SK-N-SH (cell line): ENCODE measurements around the gene TMEM184C. TPM values are rescaled to one million over a fixed set of nuclear protein-coding genes. Genes with fewer than 3 reads are reported as not detected.

Experiments
- CTCF ChIA-PET: fragments of 300-600, 350-600 bp; formaldehyde crosslinking; extraction: SDS; loops from one replicate; lab custom pipeline; 2021; lab: Yijun Ruan, JAX
- POLR2A ChIA-PET: fragments of 350-600 bp; sonication (Branson Sonifier 250); formaldehyde crosslinking; extraction: SDS; loops from one replicate; lab custom pipeline; 2020; ENCODE audit warnings: antibody characterized with exemption, inconsistent platforms; lab: Yijun Ruan, JAX
- DNase-seq: peaks from one replicate; pipeline ENCODE4 v3.0.0; 2012
- H2AFZ ChIP-seq: fragments of 200-600 bp; sonication (generic); 2 replicates; pipeline ENCODE4 v1.8.1; 2016; ENCODE audit warnings: antibody characterized with exemption, mild to moderate bottlenecking, low read depth
- H3F3A ChIP-seq: fragments of 200-600 bp; sonication (generic); replicated peaks from 2 replicates; pipeline ENCODE3; 2016; ENCODE audit warnings: antibody characterized with exemption, mild to moderate bottlenecking; ENCODE audit not compliant: insufficient read depth
- H3K27ac ChIP-seq, 2 experiments: fragments of 200-500 bp in 1 of 2; fragments of 200-600 bp in 1 of 2; sonication (Bioruptor generic) in 1 of 2; sonication (generic), shearing (Covaris generic) in 1 of 2; 2 replicates each; pipeline versions ENCODE4 v1.5.1 to v1.6.1; 2014 to 2016; ENCODE audit warnings: low read depth in 2 of 2, inconsistent platforms in 1 of 2, low read length in 1 of 2, mild to moderate bottlenecking in 1 of 2, mixed read lengths in 1 of 2
- H3K27me3 ChIP-seq: fragments of 200-600 bp; sonication (generic), shearing (Covaris generic); 2 replicates; pipeline ENCODE4 v1.6.1; 2016; ENCODE audit warnings: mixed run types; ENCODE audit not compliant: insufficient read depth
- H3K36me3 ChIP-seq, 2 experiments: fragments of 200-500 bp in 1 of 2; fragments of 200-600 bp in 1 of 2; sonication (Bioruptor generic) in 1 of 2; sonication (generic) in 1 of 2; replicated peaks in 1 of 2; 2 replicates each; pipeline versions ENCODE3 to v1.5.1; 2014 to 2016; ENCODE audit warnings: low read length in 1 of 2, mild to moderate bottlenecking in 1 of 2; ENCODE audit not compliant: insufficient read depth in 2 of 2, control insufficient read depth in 1 of 2
- H3K4me1 ChIP-seq, 2 experiments: fragments of 200-500 bp in 1 of 2; fragments of 200-600 bp in 1 of 2; sonication (Bioruptor generic) in 1 of 2; sonication (generic), shearing (Covaris generic) in 1 of 2; 2 replicates each; pipeline versions ENCODE4 v1.5.1 to v1.6.1; 2014 to 2016; ENCODE audit warnings: low read depth in 1 of 2, low read length in 1 of 2, mixed run types in 1 of 2; ENCODE audit not compliant: insufficient read depth in 2 of 2, control insufficient read depth in 1 of 2
- H3K4me2 ChIP-seq: fragments of 200-600 bp; sonication (generic), shearing (Covaris generic); 2 replicates; pipeline ENCODE4 v1.6.1; 2017; ENCODE audit warnings: mixed run types
- H3K4me3 ChIP-seq, 2 experiments: fragments of 200-500 bp in 1 of 2; fragments of 200-600 bp in 1 of 2; sonication (Bioruptor generic) in 1 of 2; sonication (generic), shearing (Covaris generic) in 1 of 2; 2 replicates each; pipeline versions ENCODE4 v1.5.1 to v1.8.1; 2014 to 2016; ENCODE audit warnings: low read depth in 2 of 2, inconsistent platforms in 1 of 2, low read length in 1 of 2, mild to moderate bottlenecking in 1 of 2, mixed read lengths in 1 of 2, moderate library complexity in 1 of 2
- H3K79me2 ChIP-seq: fragments of 200-600 bp; sonication (generic); 2 replicates; pipeline ENCODE4 v1.8.1; 2017; ENCODE audit warnings: mild to moderate bottlenecking; ENCODE audit not compliant: insufficient read depth
- H3K9ac ChIP-seq: fragments of 200-600 bp; sonication (generic); 2 replicates; pipeline ENCODE4 v1.6.1; 2017; ENCODE audit warnings: mixed run types
- H3K9me2 ChIP-seq: fragments of 200-600 bp; sonication (generic); 2 replicates; pipeline ENCODE4 v1.6.1; 2017; ENCODE audit warnings: mixed run types
- H3K9me3 ChIP-seq: fragments of 200-600 bp; sonication (generic); 2 replicates; pipeline ENCODE4 v1.6.1; 2017; ENCODE audit warnings: mixed run types, mild to moderate bottlenecking, moderate library complexity
- H4K20me1 ChIP-seq: fragments of 200-600 bp; sonication (generic); 2 replicates; pipeline ENCODE4 v1.6.1; 2017; ENCODE audit warnings: mild to moderate bottlenecking, mixed run types; ENCODE audit not compliant: insufficient read depth
- CHD2 ChIP-seq: fragments of 150-350 bp; IDR thresholded peaks from 2 replicates; pipeline ENCODE4 v1.6.1; 2018; ENCODE audit warnings: low read length; ENCODE audit not compliant: partially characterized antibody
- CTCF ChIP-seq: fragments of 200-600 bp; sonication (generic); IDR thresholded peaks from 2 replicates; pipeline ENCODE4 v1.6.1; 2017; ENCODE audit warnings: antibody characterized with exemption, mild to moderate bottlenecking, moderate library complexity
- EP300 ChIP-seq, 2 experiments: IDR thresholded peaks; 2 replicates each; pipeline versions ENCODE4 v1.4.0 to v1.6.1; 2012; ENCODE audit warnings: borderline replicate concordance in 1 of 2, low read depth in 1 of 2, low read length in 1 of 2
- EZH2phosphoT487 ChIP-seq: fragments of 200-600 bp; sonication (generic); IDR thresholded peaks from 2 replicates; pipeline ENCODE4 v1.6.1; 2017; ENCODE audit warnings: low read depth, mixed run types, mild to moderate bottlenecking, antibody characterized with exemption, moderate library complexity, borderline replicate concordance
- FOSL2 ChIP-seq: IDR thresholded peaks from 2 replicates; pipeline ENCODE4 v1.4.0; 2012; ENCODE audit warnings: low read depth, mild to moderate bottlenecking, moderate library complexity, borderline replicate concordance
- FOXJ3 ChIP-seq: sonication (generic); formaldehyde crosslinking; IDR thresholded peaks from 2 replicates; pipeline ENCODE4 v1.5.1; 2020; ENCODE audit warnings: mild to moderate bottlenecking, missing genetic modification reagents
- FOXM1 ChIP-seq: IDR thresholded peaks from 2 replicates; pipeline ENCODE4 v1.4.0; 2012; ENCODE audit warnings: low read depth, mild to moderate bottlenecking
- JUND ChIP-seq: IDR thresholded peaks from 2 replicates; pipeline ENCODE4 v1.4.0; 2012
- MAX ChIP-seq: IDR thresholded peaks from 2 replicates; pipeline ENCODE4 v1.4.0; 2012; ENCODE audit warnings: low read depth
- MEF2A ChIP-seq: IDR thresholded peaks from 2 replicates; pipeline ENCODE4 v1.4.0; 2012; ENCODE audit warnings: low read depth, borderline replicate concordance
- NFIC ChIP-seq: IDR thresholded peaks from 2 replicates; pipeline ENCODE4 v1.4.0; 2012; ENCODE audit warnings: borderline replicate concordance
- NRF1 ChIP-seq: IDR thresholded peaks from 2 replicates; pipeline ENCODE4 v1.6.1; 2012; ENCODE audit warnings: low read depth, mild to moderate bottlenecking, low read length
- PBX3 ChIP-seq: IDR thresholded peaks from 2 replicates; pipeline ENCODE4; 2012
- REST ChIP-seq: IDR thresholded peaks from 2 replicates; pipeline ENCODE4 v1.6.1; 2012; ENCODE audit warnings: mild to moderate bottlenecking, low read depth, low read length, moderate library complexity
- RFX5 ChIP-seq: IDR thresholded peaks from 2 replicates; pipeline ENCODE4 v1.6.1; 2012; ENCODE audit warnings: mild to moderate bottlenecking, improper control_type of control experiment, low read length
- SIN3A ChIP-seq: IDR thresholded peaks from 2 replicates; pipeline ENCODE4 v1.6.1; 2012; ENCODE audit warnings: low read depth, mild to moderate bottlenecking, low read length, moderate library complexity, borderline replicate concordance
- TAF1 ChIP-seq: IDR thresholded peaks from 2 replicates; pipeline ENCODE4 v1.6.1; 2012; ENCODE audit warnings: low read depth, mild to moderate bottlenecking, low read length, moderate library complexity, borderline replicate concordance
- TEAD4 ChIP-seq: IDR thresholded peaks from 2 replicates; pipeline ENCODE4 v1.4.0; 2012; ENCODE audit warnings: mild to moderate bottlenecking, borderline replicate concordance; ENCODE audit not compliant: insufficient read depth
- USF1 ChIP-seq: IDR thresholded peaks from 2 replicates; pipeline ENCODE4 v1.4.0; 2012; ENCODE audit warnings: low read depth, borderline replicate concordance
- USF2 ChIP-seq: fragments of 150-350 bp; IDR thresholded peaks from 2 replicates; pipeline ENCODE4 v1.6.1; 2017; ENCODE audit warnings: antibody characterized with exemption, low read length, low read depth, borderline replicate concordance
- YY1 ChIP-seq: IDR thresholded peaks from 2 replicates; pipeline ENCODE4 v1.4.0; 2012; ENCODE audit warnings: low read depth, mild to moderate bottlenecking
- ZBTB33 ChIP-seq: IDR thresholded peaks from 2 replicates; pipeline ENCODE4 v1.4.0; 2012; ENCODE audit warnings: low read depth, borderline replicate concordance
- WGBS: methylation state at CpG from one replicate; pipeline ENCODE4 v1.1.6; 2017; ENCODE audit warnings: low lambda C conversion rate; 5-methylcytosine and 5-hydroxymethylcytosine counted together
- polyA plus RNA-seq, 3 experiments: library from polyadenylated mRNA; depleted of rRNA; stranded (reverse); fragments of >200 nt; gene quantifications; 2 replicates each; pipeline ENCODE4 v1.2.3, GENCODE V29; 2012

Gene TMEM184C
- polyA plus RNA-seq, 1 of the 3 experiments (the other 2 are of a cell fraction) = 17.5 TPM

- TF ChIP-seq YY1 = no peak
- TF ChIP-seq SIN3A = no peak
- no peak for TF ChIP-seq TAF1
- no peak for TF ChIP-seq TEAD4
- no peak for TF ChIP-seq JUND
- TF ChIP-seq, all 33 proteins: peak for 0
Measured at GRCh38 chr4:147689067-147689466, 71.9 kb downstream of the TMEM184C start (continued).

GRCh38 chr4:147691820-147692219 lies 74.6 kb downstream of the TMEM184C start:
- ChIA-PET POLR2A (no interaction called here), CTCF (interaction anchor here (1.6 to 7.8 kb wide), 2 partner anchors 16 to 175 kb away, joined by 4 to 40 read pairs; no protein-coding TSS in a partner anchor)
- no peaks in the 10 kb centered on the region for H3K4me1 ChIP-seq
- no peaks in the 10 kb centered on the region for H3K36me3 ChIP-seq
- DNase-seq = no peak
- no peak overlapping the region for H3K4me2 ChIP-seq
- 78% methylated on average over 2 of the region's 2 CpGs for WGBS
- TF ChIP-seq FOSL2 (no peak), EP300 (IDR thresholded peaks at IDR 0.05; ENCODE audit: borderline replicate concordance in 1 of 2, low read depth in 1 of 2, low read length in 1 of 2) (no peak), NRF1 (no peak), USF1 (no peak), CHD2 (no peak), REST (no peak), USF2 (no peak), CTCF (no peak), RFX5 (no peak), EZH2phosphoT487 (no peak), FOXM1 (no peak), MAX (no peak), FOXJ3 (CRISPR knock-in tag) (no peak), NFIC (no peak), PBX3 (no peak), ZBTB33 (no peak), SIN3A (no peak), MEF2A (no peak)
- TF ChIP-seq, all 33 proteins: peak for 0
- Histone ChIP-seq H4K20me1 (no peaks in the 10 kb centered on the region), H3K9me2 (no peaks in the 10 kb centered on the region), H3K27ac (no peak overlapping the region), H3K9ac (no peak overlapping the region), H3F3A (no peaks in the 10 kb centered on the region), H3K9me3 (no peaks in the 10 kb centered on the region), H3K79me2 (no peaks in the 10 kb centered on the region), H3K27me3 (no peaks in the 10 kb centered on the region), H2AFZ (no peak overlapping the region), H3K4me3 (no peak overlapping the region)
